ENCODE results near the gene ZIM2.

The ZIM2 gene

DNA sequence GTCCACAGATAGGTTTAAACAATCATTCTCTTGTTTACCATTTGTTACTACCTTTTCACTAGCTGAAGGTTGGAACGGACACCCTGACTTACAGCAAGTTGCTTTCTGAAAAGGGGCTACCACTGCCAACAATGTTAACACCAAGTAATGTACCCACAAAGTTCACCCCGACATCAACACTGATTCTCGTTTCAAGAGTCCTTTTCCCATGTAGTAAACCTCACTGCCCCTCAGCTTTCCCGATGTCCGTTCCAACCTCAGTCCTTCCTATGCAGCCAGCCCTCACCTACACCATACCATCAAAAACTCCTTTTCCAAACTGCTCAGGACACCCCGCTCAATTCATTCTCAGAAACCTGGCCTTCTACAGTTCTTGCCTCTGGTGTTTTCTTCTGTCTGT, 29.0 kb downstream of the ZIM2 start:
- DNase-seq, result no peak

DNA sequence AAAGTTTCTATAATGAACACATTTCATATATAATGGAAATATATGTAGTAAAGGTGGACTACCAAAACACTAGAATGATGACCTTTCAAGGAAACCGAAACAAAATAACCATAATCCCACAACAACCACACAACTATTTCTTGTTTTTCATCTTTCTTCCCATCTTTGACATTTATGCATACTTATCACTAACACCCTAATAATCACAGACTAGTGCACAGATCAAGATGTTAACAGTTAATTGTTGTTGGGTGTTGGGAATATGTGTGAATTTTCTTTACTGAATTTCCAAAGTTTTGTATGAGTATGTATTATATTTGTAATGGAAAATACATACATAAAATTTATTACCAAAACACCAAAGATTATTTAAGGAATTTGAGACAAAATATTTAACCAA, 30.3 kb downstream of the ZIM2 start:
- DNase-seq, result no peak

DNA sequence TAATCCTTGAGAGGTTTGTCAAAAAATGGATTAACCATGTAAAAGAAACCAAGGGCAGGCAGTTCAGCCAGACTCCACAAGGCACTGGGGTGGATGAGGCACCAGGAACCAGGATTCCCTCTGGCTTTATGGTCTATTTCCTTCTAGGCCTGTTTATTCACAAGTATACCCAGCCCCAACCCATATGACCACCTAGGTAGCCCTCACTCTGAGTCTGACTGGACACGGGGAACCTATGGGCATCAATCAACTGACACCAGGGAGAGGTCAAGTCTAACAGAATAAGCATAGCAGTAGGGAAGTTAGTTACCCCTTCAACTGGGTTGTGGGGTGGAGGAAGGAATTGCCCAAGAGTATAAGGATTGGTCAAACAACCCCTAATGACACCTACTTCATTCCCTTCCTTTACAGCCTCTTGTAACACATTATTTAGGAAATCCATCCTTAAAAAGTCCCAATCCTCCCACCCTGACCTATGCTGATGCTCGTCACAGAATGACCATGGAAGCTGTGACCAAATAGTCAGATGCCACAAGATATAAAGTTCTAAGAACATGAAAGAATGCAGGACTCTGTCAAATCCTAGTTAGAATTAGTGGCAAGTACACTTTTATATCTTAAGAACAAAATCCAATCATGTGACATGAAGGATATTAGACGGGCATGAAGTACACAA, 31.7 kb downstream of the ZIM2 start:
- DNase-seq, result no peak

DNA sequence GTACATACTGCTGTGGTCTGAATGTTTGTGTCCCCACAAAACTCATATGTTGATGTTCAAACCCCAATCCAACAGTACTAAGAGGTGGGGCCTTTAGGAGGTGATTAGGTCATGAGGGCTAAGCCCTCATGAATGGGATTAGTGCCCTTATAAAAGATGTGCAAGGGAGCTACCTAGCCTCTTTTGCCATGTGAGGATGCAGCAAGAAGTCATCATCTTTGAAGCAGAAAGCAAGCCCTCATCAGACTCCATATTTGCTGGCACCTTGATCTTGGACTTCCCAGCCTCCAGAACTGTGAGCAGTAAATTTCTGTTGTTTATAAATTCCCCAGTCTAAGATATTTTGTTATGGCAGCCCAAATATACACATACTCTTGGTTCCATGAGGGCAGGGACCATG, 33.9 kb downstream of the ZIM2 start:
- DNase-seq, result no peak

DNA sequence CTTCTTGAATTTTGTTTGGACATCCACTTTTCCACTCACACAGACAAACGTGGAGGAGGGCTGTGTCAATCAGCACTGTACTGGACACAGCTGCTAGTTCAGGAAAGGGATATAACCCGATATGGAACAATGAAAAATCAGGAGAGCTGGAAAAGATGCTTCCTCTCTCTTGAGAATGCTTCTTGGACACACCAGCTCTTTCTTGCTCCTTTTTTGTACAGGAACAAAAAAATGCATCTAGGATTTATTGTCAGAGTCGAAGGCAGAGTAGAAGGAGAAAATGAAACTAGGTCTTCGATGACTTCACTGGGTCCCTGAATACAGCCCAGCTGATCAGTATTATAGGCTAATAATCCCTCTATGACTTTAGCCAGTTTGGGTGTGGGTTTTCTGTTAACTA, 62.2 kb downstream of the ZIM2 start:
- DNase-seq, result no peak

DNA sequence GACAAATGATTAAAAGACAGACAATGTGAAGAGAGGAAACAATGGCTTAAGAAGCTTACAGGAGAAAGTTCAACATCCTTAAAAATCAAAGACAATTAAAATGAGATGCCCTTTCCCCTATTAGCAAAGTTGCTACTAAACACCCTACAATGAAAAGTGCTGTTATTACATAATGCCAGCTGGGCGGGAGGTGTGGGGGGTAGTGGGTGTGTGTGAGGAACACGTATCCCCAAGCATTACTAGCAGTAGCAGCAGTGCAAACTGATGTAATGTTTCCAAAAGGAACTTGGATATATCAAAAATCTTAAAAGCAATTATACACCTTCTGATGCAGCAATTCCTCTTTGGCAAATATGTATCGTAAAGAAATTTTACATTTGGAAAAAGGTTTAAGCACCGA, 70.9 kb downstream of the ZIM2 start:
- DNase-seq, result no peak

DNA sequence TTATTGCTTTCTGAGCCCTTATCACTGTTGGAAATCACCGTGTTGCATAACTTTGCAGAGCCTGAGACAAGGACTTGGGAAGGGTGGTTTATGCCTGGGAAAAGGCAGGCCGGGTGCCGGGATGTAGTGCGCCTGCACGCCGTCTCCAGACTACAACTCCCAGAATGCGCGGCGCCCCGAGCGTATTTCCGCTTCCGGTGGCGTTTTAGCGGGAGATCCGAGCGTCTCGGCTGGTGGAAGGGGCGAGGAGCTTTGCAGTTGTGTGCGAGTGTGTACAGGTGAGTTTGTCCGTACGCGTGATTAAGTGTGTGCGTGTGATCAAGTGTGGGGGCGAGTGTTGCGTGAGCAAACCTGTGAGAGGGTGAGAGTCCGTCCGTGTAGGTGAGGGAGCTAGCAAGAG, 75.4 kb downstream of the ZIM2 start:
- DNase-seq, result peak in 54 of 56 donors; percentile 13 to 86 (median 67)

DNA sequence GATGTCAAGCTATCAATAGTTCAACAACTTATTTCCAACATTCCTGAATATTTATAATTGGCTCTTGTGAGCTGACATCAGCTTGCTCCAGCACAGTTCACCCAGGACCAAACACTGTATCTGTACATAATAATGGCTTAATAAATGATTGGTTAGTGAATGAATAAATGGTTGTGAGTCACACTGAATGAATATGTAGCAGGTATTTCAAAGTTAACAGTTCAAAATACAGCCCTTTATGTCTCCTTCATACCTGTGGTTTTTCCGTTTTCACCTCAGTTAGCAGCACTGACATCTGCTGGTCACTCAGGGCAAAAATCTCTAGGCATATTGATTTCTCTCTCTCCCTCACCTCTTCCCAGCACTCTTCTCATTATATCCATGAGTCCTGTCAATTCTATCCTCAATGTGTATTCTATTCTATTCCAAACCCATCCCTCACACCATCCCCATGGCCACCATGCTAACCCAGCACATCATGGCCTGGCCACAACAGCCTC, 76.3 kb downstream of the ZIM2 start:
- no peak for DNase-seq

DNA sequence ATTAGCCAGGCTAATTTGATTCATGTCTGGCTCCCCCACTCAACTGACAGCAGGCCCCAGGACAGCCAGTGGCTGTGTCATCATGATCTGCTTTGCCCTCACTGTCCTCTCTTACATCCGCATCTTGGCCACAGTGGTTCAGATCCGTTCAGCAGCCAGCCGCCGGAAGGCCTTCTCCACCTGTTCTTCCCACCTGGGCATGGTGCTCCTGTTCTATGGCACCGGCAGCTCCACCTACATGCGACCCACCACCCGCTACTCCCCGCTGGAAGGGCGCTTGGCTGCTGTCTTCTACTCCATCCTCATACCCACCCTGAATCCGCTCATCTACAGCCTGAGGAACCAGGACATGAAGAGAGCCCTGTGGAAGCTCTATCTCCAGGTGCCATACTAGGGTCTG, 79.7 kb downstream of the ZIM2 start:
- DNase-seq, result no peak

DNA sequence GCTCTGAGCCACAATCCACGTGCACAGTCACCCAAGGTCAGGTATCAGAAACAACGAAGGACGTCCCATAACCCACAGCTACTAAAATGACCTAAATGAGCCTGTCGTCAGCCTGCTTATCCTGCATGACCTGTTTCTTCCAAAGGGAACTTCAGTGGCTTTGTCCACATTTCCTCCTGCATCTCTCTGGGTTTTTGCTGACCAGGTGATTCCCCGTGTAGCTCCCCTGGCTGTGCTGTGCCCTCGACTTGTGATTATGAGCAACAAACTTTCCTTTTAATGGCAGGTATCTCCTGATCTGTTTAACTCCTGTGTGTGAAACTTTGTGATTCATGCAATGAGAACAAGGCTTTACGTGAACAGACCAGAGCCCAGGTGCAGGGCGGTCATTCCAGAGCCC, 81.0 kb downstream of the ZIM2 start:
- no peak for DNase-seq

DNA sequence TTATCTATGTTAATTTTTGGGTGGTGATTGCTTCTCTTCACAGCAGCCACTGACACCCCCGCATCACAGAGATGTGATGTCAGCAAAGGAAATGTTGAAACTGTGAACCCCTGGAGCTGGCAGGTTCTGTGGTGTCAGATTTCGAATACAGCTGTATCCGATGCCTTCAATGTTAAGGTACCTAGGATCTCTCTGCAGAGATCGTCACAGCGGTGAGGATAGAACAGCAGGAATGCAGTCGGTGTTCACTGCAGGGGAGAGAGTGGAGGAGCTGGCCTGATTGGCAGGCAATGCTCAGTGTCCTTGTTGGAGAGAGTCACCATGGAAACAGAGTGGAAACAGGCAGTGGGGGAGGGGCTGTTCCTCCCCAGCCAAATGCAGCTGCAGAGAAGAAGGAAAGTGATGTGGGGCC, 89.4 kb downstream of the ZIM2 start:
- DNase-seq, result peak in 55 of 56 donors; percentile 10 to 88 (median 71)

DNA sequence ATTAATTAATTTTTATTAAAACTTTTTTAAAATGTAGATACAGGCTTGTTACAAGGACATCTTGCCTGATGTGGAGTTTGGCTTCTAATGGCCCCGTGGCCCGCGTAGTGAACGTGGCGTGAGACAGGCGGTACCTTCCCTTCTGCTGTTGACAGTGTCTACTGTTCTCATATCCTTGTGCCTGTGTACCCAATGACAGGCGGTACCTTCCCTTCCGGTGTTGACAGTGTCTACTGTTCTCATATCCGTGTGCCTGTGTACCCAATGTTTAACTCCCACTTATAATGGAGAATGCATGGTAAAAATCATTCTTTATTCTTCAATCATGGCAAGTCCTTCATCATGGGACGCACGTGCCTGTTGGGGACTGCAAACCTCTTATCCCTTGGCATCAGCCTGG, 89.9 kb downstream of the ZIM2 start:
- peak in 5 of 56 donors; percentile 6 to 50 (median 19) for DNase-seq

DNA sequence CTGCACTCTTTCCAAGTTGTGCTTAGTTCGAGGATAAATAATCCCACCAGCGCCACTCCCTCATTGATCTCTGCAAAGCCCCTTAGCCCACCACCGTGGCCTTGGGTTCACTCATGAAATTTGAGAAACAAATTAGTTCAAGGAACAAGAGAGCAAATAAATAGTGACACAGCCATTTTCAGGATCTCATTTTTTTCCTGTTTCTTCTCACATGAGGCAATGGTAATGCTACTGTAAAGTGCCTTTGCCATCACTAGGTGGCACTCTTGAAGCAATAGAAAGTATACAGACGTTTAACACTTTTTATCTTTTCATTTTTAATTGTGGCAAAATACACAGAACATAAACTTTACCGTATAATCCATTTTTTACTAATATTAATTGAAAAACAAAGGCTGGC, 92.1 kb downstream of the ZIM2 start:
- DNase-seq, result peak in 14 of 56 donors; percentile 4 to 74 (median 16)

DNA sequence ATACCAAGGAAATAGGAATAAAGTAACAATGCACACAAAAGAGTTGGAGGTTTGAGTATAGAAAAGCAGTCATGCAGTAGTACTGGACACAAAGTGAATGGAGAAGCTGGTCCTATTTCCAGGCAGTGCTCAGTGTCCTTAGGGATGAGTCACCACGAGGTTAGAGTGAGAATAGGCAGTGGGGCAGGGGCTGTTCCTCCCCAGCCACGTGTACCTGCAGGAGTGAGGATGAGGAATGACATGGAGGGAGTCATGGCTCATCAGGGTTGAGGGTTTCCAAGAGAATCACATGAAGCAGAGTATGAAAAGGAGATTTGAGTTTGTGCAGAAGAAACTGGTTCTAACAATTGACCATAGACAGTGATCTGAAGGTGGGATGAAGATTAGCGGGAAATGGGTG, 94.2 kb downstream of the ZIM2 start:
- DNase-seq, result no peak

DNA sequence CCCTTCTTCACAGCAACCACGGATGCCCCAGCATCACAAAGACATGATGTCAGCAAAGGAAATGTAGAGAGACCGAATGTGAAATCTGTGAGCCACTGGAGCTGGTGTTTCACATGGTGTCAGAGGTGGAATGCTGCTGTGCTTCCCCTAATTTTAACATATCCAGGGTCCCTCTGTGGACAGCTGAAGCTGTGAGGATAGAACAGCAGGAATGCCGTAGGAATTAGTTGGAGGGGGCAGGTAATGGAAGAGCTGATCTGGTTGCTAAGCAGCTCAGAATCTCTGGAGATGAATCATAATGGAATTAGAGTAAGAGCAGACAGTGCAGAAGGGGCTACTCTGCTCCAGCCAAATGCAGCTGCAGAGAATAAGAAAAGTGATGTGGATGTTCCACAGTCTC, 100.0 kb downstream of the ZIM2 start:
- peak in 1 of 56 donors; percentile 9 for DNase-seq

DNA sequence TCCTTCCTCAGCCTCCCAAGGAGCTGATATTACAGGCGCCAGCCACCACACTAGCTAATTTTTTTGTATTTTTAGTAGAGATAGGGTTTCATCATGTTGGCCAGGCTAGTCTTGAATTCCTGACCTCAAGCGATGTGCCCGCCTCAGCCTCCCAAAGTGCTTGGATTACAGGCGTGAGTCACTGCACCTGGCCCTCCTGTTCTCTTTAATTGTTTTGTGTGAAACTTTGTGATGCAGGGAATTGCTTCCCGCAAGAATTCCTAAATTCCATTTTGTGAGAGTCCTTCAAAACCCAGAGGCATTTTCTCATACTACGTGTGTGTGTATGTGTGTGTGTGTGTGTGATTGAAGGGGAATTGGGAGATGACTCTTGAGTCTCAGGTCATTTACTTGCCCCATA, 104.0 kb downstream of the ZIM2 start:
- DNase-seq, result no peak

DNA sequence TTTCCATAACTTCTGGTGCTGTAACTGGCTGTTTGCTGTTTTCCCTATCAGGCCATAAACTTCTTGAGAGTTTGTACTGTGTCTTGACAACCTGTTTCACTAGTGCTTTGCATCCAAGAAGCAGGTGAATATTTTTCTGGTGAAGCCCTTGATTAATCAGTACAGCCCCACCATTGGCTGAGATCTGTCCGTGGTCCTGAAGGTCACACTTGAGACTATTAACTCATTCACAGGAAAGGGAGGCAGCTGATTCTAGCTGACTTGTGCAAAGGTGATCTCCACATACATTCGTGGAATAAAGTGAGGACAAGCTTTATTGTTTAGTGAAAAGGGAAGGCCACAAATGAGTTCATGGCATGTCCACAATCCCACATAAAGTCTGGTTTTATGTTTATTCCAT, 107.5 kb downstream of the ZIM2 start:
- no peak for DNase-seq

DNA sequence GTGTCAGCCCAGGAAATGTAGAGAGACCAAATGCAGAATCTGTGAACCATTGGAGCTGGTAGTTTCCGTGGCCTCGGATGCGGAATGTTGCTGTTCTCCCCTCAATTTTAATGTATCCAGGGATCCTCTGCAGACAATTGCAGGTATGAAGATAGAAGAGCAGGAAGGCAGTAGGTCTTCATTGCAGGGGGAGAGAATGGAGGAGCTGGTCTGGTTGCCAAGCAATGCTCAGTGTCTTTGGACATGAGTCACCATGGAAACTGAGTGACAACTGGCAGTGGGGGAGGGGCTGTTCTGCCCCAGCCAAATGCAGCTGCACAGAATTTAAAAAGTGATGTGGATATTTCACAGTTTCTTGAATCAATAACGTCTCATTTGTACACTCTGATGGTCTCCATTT, 112.8 kb downstream of the ZIM2 start:
- DNase-seq, result peak in 39 of 56 donors; percentile 5 to 74 (median 37)

DNA sequence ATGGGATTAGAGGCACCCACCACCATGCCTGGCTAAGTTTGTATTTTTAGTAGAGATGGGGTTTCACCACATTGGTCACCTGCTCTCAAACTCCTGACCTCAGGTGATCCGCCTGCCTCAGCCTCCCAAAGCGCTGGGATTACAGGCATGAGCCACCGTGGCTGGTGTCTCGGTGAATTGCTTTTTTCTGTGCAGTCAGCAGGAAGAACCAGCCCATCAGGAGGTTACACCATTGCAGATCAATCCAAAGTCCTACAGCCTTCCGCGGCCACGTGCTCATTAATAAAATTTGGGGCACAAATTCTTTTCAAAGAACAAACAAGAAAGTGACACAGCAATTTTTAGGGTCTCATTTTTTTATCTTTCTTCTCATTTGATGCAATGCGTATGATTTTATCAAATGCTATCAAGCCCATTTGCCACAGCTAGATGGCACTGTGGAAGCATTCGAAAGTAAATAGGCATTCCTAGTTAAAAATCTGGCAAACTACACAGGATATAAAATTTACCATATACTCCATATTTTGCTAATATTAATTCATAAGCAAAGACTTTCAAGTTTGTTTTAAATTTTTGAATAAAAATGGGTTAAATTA, 114.6 kb downstream of the ZIM2 start:
- DNase-seq, result peak in 23 of 56 donors; percentile 10 to 74 (median 32)

Measured in amygdala (tissue), 56 donors.